ENCODE data around the gene FBXO45.

DNA sequence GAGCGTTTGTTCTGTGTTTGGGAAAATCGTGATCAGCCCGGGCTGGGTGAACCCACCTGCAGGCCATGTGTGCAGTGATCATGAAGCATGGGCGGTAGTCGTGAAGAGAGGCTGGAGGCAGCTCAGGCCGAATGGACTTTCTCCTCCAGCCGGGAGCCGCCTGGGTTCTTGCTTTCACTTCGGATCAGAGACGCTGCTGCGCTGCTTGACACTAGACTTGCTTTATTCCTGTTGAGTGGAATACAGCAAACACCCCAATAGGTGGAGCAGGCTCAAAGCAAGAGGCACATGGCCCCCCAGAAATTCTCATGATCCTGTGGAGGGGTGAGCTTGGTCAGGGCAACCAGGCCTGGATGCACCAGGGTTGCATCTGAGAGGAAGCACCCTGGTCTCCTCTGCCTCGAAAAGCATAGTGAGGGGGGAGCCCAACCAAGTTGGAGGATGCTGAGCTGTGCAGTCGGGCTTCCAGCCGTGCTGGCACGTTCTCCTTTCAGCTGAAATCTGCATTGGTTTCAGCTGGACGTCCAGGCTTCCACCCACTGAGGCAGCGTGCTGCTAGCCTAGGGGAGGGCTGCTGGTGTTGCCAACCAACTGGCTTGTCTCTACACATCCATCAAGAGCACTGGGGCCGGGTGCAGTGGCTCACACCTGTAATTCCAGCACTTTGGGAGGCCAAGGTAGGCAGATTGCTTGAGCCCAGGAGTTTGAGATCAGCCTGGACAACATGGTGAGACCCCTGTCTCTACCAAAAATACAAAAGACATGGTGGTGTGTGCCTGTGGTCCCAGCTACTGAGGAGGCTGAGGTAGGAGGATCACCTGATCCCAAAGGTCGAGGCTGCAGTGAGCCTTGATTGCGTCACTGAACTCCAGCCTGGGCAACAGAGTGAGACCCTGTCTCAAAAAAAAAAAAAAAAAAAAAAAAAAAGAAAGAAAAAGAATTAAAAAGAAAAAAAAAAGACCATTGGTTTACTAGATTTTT lies 68.2 kb downstream of the FBXO45 start:
- TF ChIP-seq, protein P1, sequence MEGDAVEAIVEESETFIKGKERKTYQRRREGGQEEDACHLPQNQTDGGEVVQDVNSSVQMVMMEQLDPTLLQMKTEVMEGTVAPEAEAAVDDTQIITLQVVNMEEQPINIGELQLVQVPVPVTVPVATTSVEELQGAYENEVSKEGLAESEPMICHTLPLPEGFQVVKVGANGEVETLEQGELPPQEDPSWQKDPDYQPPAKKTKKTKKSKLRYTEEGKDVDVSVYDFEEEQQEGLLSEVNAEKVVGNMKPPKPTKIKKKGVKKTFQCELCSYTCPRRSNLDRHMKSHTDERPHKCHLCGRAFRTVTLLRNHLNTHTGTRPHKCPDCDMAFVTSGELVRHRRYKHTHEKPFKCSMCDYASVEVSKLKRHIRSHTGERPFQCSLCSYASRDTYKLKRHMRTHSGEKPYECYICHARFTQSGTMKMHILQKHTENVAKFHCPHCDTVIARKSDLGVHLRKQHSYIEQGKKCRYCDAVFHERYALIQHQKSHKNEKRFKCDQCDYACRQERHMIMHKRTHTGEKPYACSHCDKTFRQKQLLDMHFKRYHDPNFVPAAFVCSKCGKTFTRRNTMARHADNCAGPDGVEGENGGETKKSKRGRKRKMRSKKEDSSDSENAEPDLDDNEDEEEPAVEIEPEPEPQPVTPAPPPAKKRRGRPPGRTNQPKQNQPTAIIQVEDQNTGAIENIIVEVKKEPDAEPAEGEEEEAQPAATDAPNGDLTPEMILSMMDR (IDR thresholded peaks at IDR 0.05): no peak
- TF ChIP-seq POLR2A (IDR thresholded peaks at IDR 0.05): no peak
